GM12891 (cell line): ENCODE measurements around the gene MAGEB16.

Experiments
- POLR2A ChIP-seq: IDR thresholded peaks from 2 replicates; pipeline ENCODE4 v1.6.1; 2011; ENCODE audit warnings: low read depth, low read length, control low read depth
- POLR2AphosphoS5 ChIP-seq: IDR thresholded peaks from 2 replicates; pipeline ENCODE4 v1.6.1; 2011; ENCODE audit warnings: low read depth, low read length, control low read depth
- SPI1 ChIP-seq: IDR thresholded peaks from 2 replicates; pipeline ENCODE4 v1.6.1; 2011; ENCODE audit warnings: low read depth, low read length, control low read depth
- TAF1 ChIP-seq: IDR thresholded peaks from 2 replicates; pipeline ENCODE4 v1.6.1; 2011; ENCODE audit warnings: low read depth, low read length, control low read depth

GRCh38 chrX:35787867-35788266 is 10.3 kb upstream of the MAGEB16 start:
- TF ChIP-seq TAF1 (no peak), POLR2AphosphoS5 (no peak), POLR2A (no peak), SPI1 (no peak)
